Neutrophil (primary cell): ENCODE measurements around the gene GABRP.

Experiments
- H3K27ac ChIP-seq: fragments of 200-600 bp; sonication (generic); 2 replicates; pipeline ENCODE4 v1.5.1; 2016; ENCODE audit warnings: mild to moderate bottlenecking, moderate library complexity
- H3K27me3 ChIP-seq: fragments of 200-600 bp; sonication (generic); 2 replicates; pipeline ENCODE4 v1.6.0; 2016; ENCODE audit warnings: mild to moderate bottlenecking
- H3K36me3 ChIP-seq: fragments of 200-600 bp; sonication (generic); 2 replicates; pipeline ENCODE4 v1.5.1; 2017
- H3K4me1 ChIP-seq, 2 experiments: fragments of 200-600 bp in 1 of 2; sonication (generic) in 1 of 2; 1 replicate in 1 of 2; 2 replicates in 1 of 2; pipeline versions ENCODE4 v1.5.1 to v1.6.1; 2013 to 2016; ENCODE audit warnings: low read depth in 1 of 2, low read length in 1 of 2, mild to moderate bottlenecking in 1 of 2, moderate library complexity in 1 of 2; ENCODE audit not compliant: control insufficient read depth in 1 of 2, insufficient read depth in 1 of 2
- H3K4me3 ChIP-seq, 2 experiments: fragments of 200-600 bp in 1 of 2; sonication (generic) in 1 of 2; 1 replicate in 1 of 2; 2 replicates in 1 of 2; pipeline ENCODE4 v1.5.1; 2013 to 2016; ENCODE audit warnings: low read depth in 1 of 2, low read length in 1 of 2, mild to moderate bottlenecking in 1 of 2, moderate library complexity in 1 of 2
- H3K9me3 ChIP-seq: fragments of 200-600 bp; sonication (generic); 2 replicates; pipeline ENCODE4 v1.5.1; 2016
- TF ChIP-seq, protein P1 (sequence below): fragments of 200-600 bp; sonication (generic); IDR thresholded peaks from 2 replicates; pipeline ENCODE4 v1.5.1; 2016; ENCODE audit warnings: antibody characterized with exemption

The GABRP gene

GRCh38 chr5:170740551-170741205 lies 42.8 kb upstream of the GABRP start:
- Histone ChIP-seq H3K4me1 (no peaks in the 10 kb centered on the region), H3K27ac (no peak overlapping the region), H3K4me3 (no peak overlapping the region), H3K36me3 (no peaks in the 10 kb centered on the region), H3K27me3 (peaks cover 48% of the 10 kb centered on the region), H3K9me3 (no peaks in the 10 kb centered on the region)
- TF ChIP-seq, protein P1, sequence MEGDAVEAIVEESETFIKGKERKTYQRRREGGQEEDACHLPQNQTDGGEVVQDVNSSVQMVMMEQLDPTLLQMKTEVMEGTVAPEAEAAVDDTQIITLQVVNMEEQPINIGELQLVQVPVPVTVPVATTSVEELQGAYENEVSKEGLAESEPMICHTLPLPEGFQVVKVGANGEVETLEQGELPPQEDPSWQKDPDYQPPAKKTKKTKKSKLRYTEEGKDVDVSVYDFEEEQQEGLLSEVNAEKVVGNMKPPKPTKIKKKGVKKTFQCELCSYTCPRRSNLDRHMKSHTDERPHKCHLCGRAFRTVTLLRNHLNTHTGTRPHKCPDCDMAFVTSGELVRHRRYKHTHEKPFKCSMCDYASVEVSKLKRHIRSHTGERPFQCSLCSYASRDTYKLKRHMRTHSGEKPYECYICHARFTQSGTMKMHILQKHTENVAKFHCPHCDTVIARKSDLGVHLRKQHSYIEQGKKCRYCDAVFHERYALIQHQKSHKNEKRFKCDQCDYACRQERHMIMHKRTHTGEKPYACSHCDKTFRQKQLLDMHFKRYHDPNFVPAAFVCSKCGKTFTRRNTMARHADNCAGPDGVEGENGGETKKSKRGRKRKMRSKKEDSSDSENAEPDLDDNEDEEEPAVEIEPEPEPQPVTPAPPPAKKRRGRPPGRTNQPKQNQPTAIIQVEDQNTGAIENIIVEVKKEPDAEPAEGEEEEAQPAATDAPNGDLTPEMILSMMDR = no peak

DNA sequence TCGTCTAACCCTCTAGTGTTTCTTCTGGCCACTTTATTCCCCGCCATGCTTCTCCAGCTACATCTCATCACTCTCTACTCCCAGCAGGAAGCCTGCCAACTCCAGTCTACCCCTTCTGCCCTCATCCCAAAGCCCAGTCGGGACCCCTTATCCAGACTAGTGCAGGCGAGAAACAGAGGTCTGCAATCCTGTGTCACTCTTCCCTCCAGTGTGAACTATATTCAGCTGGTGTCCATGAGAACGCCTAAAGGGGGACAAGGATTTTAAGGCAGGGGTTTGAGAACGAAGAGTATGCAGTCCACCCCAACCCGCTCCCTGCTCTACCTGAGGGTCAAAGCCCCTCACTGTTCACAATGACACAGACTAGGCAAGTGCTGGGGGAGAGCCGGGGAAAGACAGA lies 41.7 kb upstream of the GABRP start:
- no peaks in the 10 kb centered on the region for H3K4me1 ChIP-seq
- H3K4me3 ChIP-seq = no peak overlapping the region
- peaks cover 53% of the 10 kb centered on the region for H3K27me3 ChIP-seq
- H3K36me3 ChIP-seq = no peaks in the 10 kb centered on the region
- no peaks in the 10 kb centered on the region for H3K9me3 ChIP-seq
- no peak overlapping the region for H3K27ac ChIP-seq
- TF ChIP-seq, protein P1 = no peak

- no peaks in the 10 kb centered on the region for H3K9me3 ChIP-seq
- TF ChIP-seq, protein P1 = no peak
- H3K4me3 ChIP-seq = no peak overlapping the region
- H3K4me1 ChIP-seq = no peaks in the 10 kb centered on the region
- H3K27me3 ChIP-seq = peaks cover 60% of the 10 kb centered on the region
- no peaks in the 10 kb centered on the region for H3K36me3 ChIP-seq
- no peak overlapping the region for H3K27ac ChIP-seq
Observed at GRCh38 chr5:170743876-170744212, 39.7 kb upstream of the GABRP start.

DNA sequence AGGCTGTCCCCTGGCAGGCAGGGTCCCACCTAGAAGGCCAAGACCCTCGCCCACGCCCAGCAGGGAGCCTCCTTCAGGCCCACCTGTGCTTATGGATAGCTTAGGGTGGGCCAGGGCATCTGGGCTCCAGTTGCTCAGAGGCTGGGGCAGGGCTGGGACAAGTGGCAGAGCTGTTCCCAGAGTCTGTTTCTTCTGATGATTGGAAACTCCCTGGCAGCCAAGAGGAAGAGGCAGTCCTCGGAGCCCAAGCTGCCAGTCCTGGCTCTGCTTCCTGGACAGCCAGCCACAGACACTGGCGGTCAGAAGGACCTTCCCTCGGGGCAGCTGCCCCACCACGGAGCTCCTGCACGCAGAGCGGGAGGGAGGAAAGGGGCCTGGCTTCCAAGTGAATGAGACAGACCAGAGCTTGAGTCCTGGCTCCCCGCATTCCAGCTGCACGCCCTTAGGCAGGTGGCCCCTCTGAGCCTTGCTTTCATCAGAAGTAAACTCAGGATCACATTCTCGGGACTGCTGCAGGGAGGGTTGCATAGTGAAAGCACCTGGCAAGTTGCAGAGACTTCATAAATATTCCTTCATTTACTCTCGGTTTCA lies 37.9 kb upstream of the GABRP start:
- Histone ChIP-seq H3K9me3 (no peaks in the 10 kb centered on the region), H3K27ac (no peak overlapping the region)

GRCh38 chr5:170746075-170746960 lies 37.2 kb upstream of the GABRP start:
- Histone ChIP-seq H3K27ac (no peak overlapping the region), H3K36me3 (no peaks in the 10 kb centered on the region), H3K4me3 (no peak overlapping the region), H3K9me3 (no peaks in the 10 kb centered on the region), H3K27me3 (peaks cover 77% of the 10 kb centered on the region), H3K4me1 (no peaks in the 10 kb centered on the region)
- TF ChIP-seq, protein P1 = no peak

More for the DNA sequence above, 37.9 kb upstream of the GABRP start:
- no peaks in the 10 kb centered on the region for H3K4me1 ChIP-seq
- H3K27me3 ChIP-seq = peaks cover 70% of the 10 kb centered on the region
- H3K4me3 ChIP-seq = no peak overlapping the region
- TF ChIP-seq, protein P1 = no peak
- H3K36me3 ChIP-seq = no peaks in the 10 kb centered on the region
